K562 (cell line): ENCODE data around the gene LHPP. TPM values are rescaled to one million over a fixed set of nuclear protein-coding genes. Genes with fewer than 3 reads are reported as not detected.

ENCODE experiments used
- CHD7 ChIP-seq: fragments of 200-600 bp; sonication (generic); IDR thresholded peaks from one replicate; pipeline ENCODE4 v1.6.1; 2012; ENCODE audit warnings: mild to moderate bottlenecking, low read depth, low read length, inconsistent platforms
- ETS2 ChIP-seq: IDR thresholded peaks from 2 replicates; pipeline ENCODE4 v1.6.1; 2016; ENCODE audit warnings: borderline replicate concordance, missing genetic modification characterization, mild to moderate bottlenecking, moderate library complexity, missing compliant biosample characterization; ENCODE audit not compliant: poor library complexity, severe bottlenecking
- EZH2 ChIP-seq: IDR thresholded peaks from 2 replicates; pipeline ENCODE4 v1.6.1; 2012; ENCODE audit warnings: low read depth, mild to moderate bottlenecking, inconsistent platforms, low read length, borderline replicate concordance
- FOS ChIP-seq: IDR thresholded peaks from 3 replicates; pipeline ENCODE4 v1.6.1; 2011; ENCODE audit not compliant: insufficient read length; ENCODE audit errors: extremely low read depth
- FOXK2 ChIP-seq, 2 experiments: fragments of 450-650 bp; IDR thresholded peaks in 1 of 2; conservative IDR thresholded peaks in 1 of 2; 2 replicates each; pipeline ENCODE4 v1.6.1; 2016; ENCODE audit warnings: low read depth in 2 of 2, mild to moderate bottlenecking in 1 of 2
- NR2F6 ChIP-seq: fragments of 450-650 bp; formaldehyde crosslinking; IDR thresholded peaks from 2 replicates; pipeline ENCODE4 v1.4.0; 2020; ENCODE audit warnings: mild to moderate bottlenecking
- POLR3G ChIP-seq: IDR thresholded peaks from 2 replicates; pipeline ENCODE4 v1.6.1; 2011; ENCODE audit not compliant: insufficient read length, insufficient replicate concordance; ENCODE audit errors: extremely low read depth
- RBM34 ChIP-seq: fragments of 200-400 bp; formaldehyde crosslinking; IDR thresholded peaks from 2 replicates; pipeline ENCODE4 v1.6.1; 2018; ENCODE audit warnings: low read length, borderline replicate concordance; ENCODE audit not compliant: insufficient read depth
- RFX7 ChIP-seq: fragments of 250-450 bp; sonication (Bioruptor Pico); IDR thresholded peaks from 2 replicates; pipeline ENCODE4 v1.5.1; 2021; ENCODE audit warnings: mild to moderate bottlenecking
- SMAD2 ChIP-seq: fragments of 150-350 bp; IDR thresholded peaks from 2 replicates; pipeline ENCODE4 v1.6.1; 2014; ENCODE audit warnings: low read depth, mild to moderate bottlenecking, low read length
- SRSF7 ChIP-seq: fragments of 200-400 bp; formaldehyde crosslinking; optimal IDR thresholded peaks from 2 replicates; pipeline ENCODE3; 2017; ENCODE audit warnings: mild to moderate bottlenecking, low read depth, low read length
- TCF3 ChIP-seq: sonication (generic); formaldehyde crosslinking; IDR thresholded peaks from 2 replicates; pipeline ENCODE4 v1.4.0; 2020; ENCODE audit warnings: mild to moderate bottlenecking, missing genetic modification reagents
- THAP7 ChIP-seq: fragments of 250-450 bp; sonication (Bioruptor Pico); IDR thresholded peaks from 2 replicates; pipeline ENCODE4 v1.5.0; 2021
- ZBTB43 ChIP-seq: sonication (generic); formaldehyde crosslinking; IDR thresholded peaks from 2 replicates; pipeline ENCODE4 v1.8.0; 2023; ENCODE audit warnings: mild to moderate bottlenecking, missing genetic modification reagents
- polyA plus RNA-seq, 8 experiments: library from polyadenylated mRNA; depleted of rRNA in 4 of 8; stranded (reverse) in 5 of 8; unstranded in 3 of 8; fragments of >200 nt; fragmentation: Nextera tagmentation in 2 of 8; fragmentation: Illumina TruSeq in 1 of 8; extraction: Ambion mirVana in 2 of 8; extraction: Trizol in 1 of 8; gene quantifications; 2 replicates each; pipeline versions ENCODE4 v1.2.1 to v1.2.3, GENCODE V29; 2011 to 2014; ENCODE audit warnings: inconsistent platforms in 1 of 8, missing spikeins in 1 of 8
- total RNA-seq, 7 experiments: library from RNA; depleted of rRNA in 6 of 7; stranded (reverse); fragments of >200 nt in 6 of 7; fragmentation: Illumina TruSeq in 2 of 7; extraction: Trizol in 2 of 7; gene quantifications; 2 replicates each; pipeline versions ENCODE4 v1.2.1 to v1.2.3, GENCODE V29; 2011 to 2021; ENCODE audit warnings: low replicate concordance in 1 of 7

Gene LHPP
- total and polyA plus RNA-seq, 9 of the 15 experiments (the other 6 are each of a cell fraction or from before 2014, with no cell fraction given): 0.34 to 7.4 (median 3.0) TPM

GRCh38 chr10:124494046-124494807 lies 32.6 kb downstream of the LHPP start (continued):
- TF ChIP-seq CHD7 (no peak), POLR3G (no peak), SMAD2 (no peak), ZBTB43 (CRISPR knock-in tag) (no peak), EZH2 (no peak), ETS2 (tag) (no peak), RFX7 (no peak), NR2F6 (CRISPR knock-in tag) (no peak), RBM34 (no peak), FOS (no peak), THAP7 (CRISPR knock-in tag) (no peak), SRSF7 (no peak), FOXK2 (conservative IDR thresholded peaks at IDR 0.05 in 1 of 2, IDR thresholded peaks at IDR 0.05 in 1 of 2; ENCODE audit: low read depth in 2 of 2) (no peak), TCF3 (CRISPR knock-in tag) (no peak)
